GM12878 (cell line): ENCODE measurements around the gene NT5C1A. TPM values are rescaled to one million over a fixed set of nuclear protein-coding genes. Genes with fewer than 3 reads are reported as not detected.

Source experiments
- BACH1 ChIP-seq: fragments of 450-650 bp; IDR thresholded peaks from 2 replicates; pipeline ENCODE4 v1.6.1; 2017; ENCODE audit warnings: mild to moderate bottlenecking, borderline replicate concordance
- BRCA1 ChIP-seq: IDR thresholded peaks from 2 replicates; pipeline ENCODE4 v1.6.1; 2011; ENCODE audit warnings: low read depth, low read length, improper control_type of control experiment
- DPF2 ChIP-seq: fragments of 450-650 bp; IDR thresholded peaks from 2 replicates; pipeline ENCODE4 v1.6.1; 2017; ENCODE audit warnings: mild to moderate bottlenecking
- FOS ChIP-seq: IDR thresholded peaks from 3 replicates; pipeline ENCODE4 v1.6.1; 2011; ENCODE audit warnings: borderline replicate concordance; ENCODE audit not compliant: insufficient read length; ENCODE audit errors: extremely low read depth
- FOXK2 ChIP-seq: fragments of 450-650 bp; IDR thresholded peaks from 2 replicates; pipeline ENCODE4 v1.6.1; 2017; ENCODE audit warnings: mild to moderate bottlenecking, moderate library complexity
- FOXM1 ChIP-seq: IDR thresholded peaks from 2 replicates; pipeline ENCODE4 v1.6.1; 2012; ENCODE audit warnings: low read depth, mild to moderate bottlenecking, inconsistent platforms, low read length, moderate library complexity
- HDGF ChIP-seq: fragments of 450-650 bp; IDR thresholded peaks from 2 replicates; pipeline ENCODE4 v1.6.1; 2016; ENCODE audit warnings: antibody characterized with exemption
- IRF5 ChIP-seq: fragments of 450-650 bp; IDR thresholded peaks from 2 replicates; pipeline ENCODE4 v1.6.1; 2017; ENCODE audit warnings: borderline replicate concordance
- KAT2A ChIP-seq: conservative IDR thresholded peaks from 2 replicates; pipeline ENCODE4 v1.6.1; 2011; ENCODE audit warnings: low read depth, low read length; ENCODE audit not compliant: control insufficient read depth
- KLF5 ChIP-seq: fragments of 450-650 bp; IDR thresholded peaks from 2 replicates; pipeline ENCODE4 v1.6.1; 2014; ENCODE audit warnings: mild to moderate bottlenecking; ENCODE audit not compliant: partially characterized antibody
- MTA2 ChIP-seq: fragments of 450-650 bp; IDR thresholded peaks from 2 replicates; pipeline ENCODE4 v1.6.1; 2016; ENCODE audit warnings: low read depth, mild to moderate bottlenecking, moderate library complexity
- MYB ChIP-seq: fragments of 150-350 bp; IDR thresholded peaks from 2 replicates; pipeline ENCODE4 v1.6.1; 2014; ENCODE audit warnings: mild to moderate bottlenecking, low read depth, low read length, borderline replicate concordance
- NRF1 ChIP-seq: conservative IDR thresholded peaks from 2 replicates; pipeline ENCODE4 v1.6.1; 2011; ENCODE audit warnings: mild to moderate bottlenecking, low read depth, low read length, improper control_type of control experiment
- POU2F2 ChIP-seq: IDR thresholded peaks from 3 replicates; pipeline ENCODE4 v1.6.1; 2011; ENCODE audit warnings: low read depth, mild to moderate bottlenecking, low read length, borderline replicate concordance
- RBBP5 ChIP-seq: fragments of 200-600 bp; sonication (generic); conservative IDR thresholded peaks from 2 replicates; pipeline ENCODE4 v1.6.1; 2016
- RELB ChIP-seq: fragments of 450-650 bp; IDR thresholded peaks from 2 replicates; pipeline ENCODE4 v1.6.1; 2017; ENCODE audit warnings: low read depth, mild to moderate bottlenecking, moderate library complexity
- WRNIP1 ChIP-seq: IDR thresholded peaks from 2 replicates; pipeline ENCODE4 v1.6.1; 2011; ENCODE audit warnings: low read depth, low read length, improper control_type of control experiment, borderline replicate concordance
- ZBTB40 ChIP-seq: fragments of 450-650 bp; IDR thresholded peaks from 2 replicates; pipeline ENCODE4 v1.6.1; 2016; ENCODE audit warnings: mild to moderate bottlenecking, moderate library complexity, borderline replicate concordance
- ZNF24 ChIP-seq: fragments of 450-650 bp; IDR thresholded peaks from 2 replicates; pipeline ENCODE4 v1.6.1; 2017; ENCODE audit warnings: antibody characterized with exemption, mild to moderate bottlenecking
- polyA plus RNA-seq, 11 experiments: library from polyadenylated mRNA; depleted of rRNA in 4 of 11; unstranded in 6 of 11; stranded (reverse) in 5 of 11; fragments of >200 nt; fragmentation: Nextera tagmentation in 4 of 11; fragmentation: Illumina TruSeq in 1 of 11; extraction: Ambion mirVana in 4 of 11; extraction: Trizol in 1 of 11; gene quantifications; 1 replicate in 1 of 11; 2 replicates in 10 of 11; pipeline versions ENCODE4 v1.2.1 to v1.2.3, GENCODE V29; 2011 to 2016; ENCODE audit warnings: inconsistent platforms in 2 of 11, missing spikeins in 2 of 11, low read depth in 1 of 11
- total RNA-seq, 4 experiments: library from RNA; depleted of rRNA in 3 of 4; stranded (reverse); fragments of >200 nt in 3 of 4; fragmentation: Illumina TruSeq in 1 of 4; extraction: Trizol in 1 of 4; gene quantifications; 2 replicates each; pipeline versions ENCODE4 v1.2.1 to v1.2.3, GENCODE V29; 2013 to 2021

Gene NT5C1A
- total and polyA plus RNA-seq, 10 of the 15 experiments (the other 5 are each of a cell fraction or from before 2014, with no cell fraction given), result 0.05 to 0.77 (median 0.22) TPM; not detected in 1

- TF ChIP-seq NRF1, result no peak
- peak; percentile 96 for TF ChIP-seq MTA2
- TF ChIP-seq POU2F2, result peak; percentile 70; the same call in 2 of the 3 replicates
- no peak for TF ChIP-seq IRF5
- TF ChIP-seq FOS, result no peak
- no peak for TF ChIP-seq ZBTB40
- no peak for TF ChIP-seq FOXK2
- peak; percentile 67 for TF ChIP-seq ZNF24
- TF ChIP-seq KLF5, result no peak
- TF ChIP-seq MYB, result no peak
- TF ChIP-seq HDGF, result no peak
- TF ChIP-seq BRCA1, result no peak
- TF ChIP-seq BACH1, result peak; percentile 77; the same call in 1 of the 2 replicates
- TF ChIP-seq RELB, result peak; percentile 93
- TF ChIP-seq WRNIP1, result no peak
- peak; percentile 99 for TF ChIP-seq DPF2
- no peak for TF ChIP-seq RBBP5
- peak; percentile 89 for TF ChIP-seq FOXM1
- TF ChIP-seq KAT2A, result no peak
Observed at GRCh38 chr1:39666772-39667171, 5.1 kb downstream of the NT5C1A start (continued).
